ENCODE measurements around the gene TMEM184B. TPM values are rescaled to one million over a fixed set of nuclear protein-coding genes. Genes with fewer than 3 reads are reported as not detected.

The TMEM184B gene
- total and polyA plus RNA-seq, 12 donors, result 20.8 to 51.6 (median 42.3) TPM

DNA sequence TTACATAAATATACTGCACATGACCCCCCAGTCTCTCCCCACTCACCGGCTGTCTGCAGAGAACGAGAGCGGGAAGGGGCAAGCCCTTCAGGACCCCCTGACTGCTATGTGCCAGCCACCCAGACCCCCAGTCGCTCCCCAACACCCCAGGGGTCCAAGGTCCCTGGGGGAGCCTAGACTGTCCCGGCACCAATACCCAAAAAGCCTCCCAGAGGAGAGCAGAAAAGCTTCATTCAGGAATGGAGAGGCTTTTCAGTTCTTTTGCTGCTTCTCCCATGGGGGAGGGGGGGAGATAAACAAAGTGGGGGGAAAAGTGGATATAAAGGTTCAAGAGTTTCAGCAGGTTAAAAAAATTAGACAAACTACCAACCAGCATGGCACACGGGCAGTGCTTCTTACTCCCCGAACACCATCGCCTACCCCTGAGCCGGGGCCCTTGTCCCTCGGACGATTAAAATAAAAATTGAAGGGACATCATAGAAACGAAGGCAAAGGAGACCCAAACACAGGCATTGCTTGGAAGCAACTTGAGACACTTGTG, 43.1 kb upstream of the TMEM184B start:
- Histone ChIP-seq H3K36me3 (peaks cover 0 to 30% (median 4%) of the 10 kb centered on the region in 9 donors), H3K27ac (peak overlapping the region; percentile 96 to 100 (median 99)), H3K9me3 (no peaks in the 10 kb centered on the region), H3K4me1 (peaks cover 37 to 70% (median 63%) of the 10 kb centered on the region in 9 donors), H3K27me3 (no peaks in the 10 kb centered on the region), H3K4me3 (peak overlapping the region; percentile 75 to 96 (median 88))
- 1 to 5% methylated on average over 12 of the region's 12 CpGs for WGBS, 2 donors
- TF ChIP-seq, protein P1, sequence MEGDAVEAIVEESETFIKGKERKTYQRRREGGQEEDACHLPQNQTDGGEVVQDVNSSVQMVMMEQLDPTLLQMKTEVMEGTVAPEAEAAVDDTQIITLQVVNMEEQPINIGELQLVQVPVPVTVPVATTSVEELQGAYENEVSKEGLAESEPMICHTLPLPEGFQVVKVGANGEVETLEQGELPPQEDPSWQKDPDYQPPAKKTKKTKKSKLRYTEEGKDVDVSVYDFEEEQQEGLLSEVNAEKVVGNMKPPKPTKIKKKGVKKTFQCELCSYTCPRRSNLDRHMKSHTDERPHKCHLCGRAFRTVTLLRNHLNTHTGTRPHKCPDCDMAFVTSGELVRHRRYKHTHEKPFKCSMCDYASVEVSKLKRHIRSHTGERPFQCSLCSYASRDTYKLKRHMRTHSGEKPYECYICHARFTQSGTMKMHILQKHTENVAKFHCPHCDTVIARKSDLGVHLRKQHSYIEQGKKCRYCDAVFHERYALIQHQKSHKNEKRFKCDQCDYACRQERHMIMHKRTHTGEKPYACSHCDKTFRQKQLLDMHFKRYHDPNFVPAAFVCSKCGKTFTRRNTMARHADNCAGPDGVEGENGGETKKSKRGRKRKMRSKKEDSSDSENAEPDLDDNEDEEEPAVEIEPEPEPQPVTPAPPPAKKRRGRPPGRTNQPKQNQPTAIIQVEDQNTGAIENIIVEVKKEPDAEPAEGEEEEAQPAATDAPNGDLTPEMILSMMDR (IDR thresholded peaks at IDR 0.05), result no peak
- intact Hi-C loops (cut with DNase I), result loop anchor here in 5 of 10 donors (2.0 to 10.0 kb wide), 4 partner anchors 43 to 111 kb away; partner anchors contain the start of genes TMEM184B (in 3 of the 5) and MAFF (in 2 of the 5)
- ATAC-seq (peak in 1 of 8 donors; percentile 2), DNase-seq (no peak)

DNA sequence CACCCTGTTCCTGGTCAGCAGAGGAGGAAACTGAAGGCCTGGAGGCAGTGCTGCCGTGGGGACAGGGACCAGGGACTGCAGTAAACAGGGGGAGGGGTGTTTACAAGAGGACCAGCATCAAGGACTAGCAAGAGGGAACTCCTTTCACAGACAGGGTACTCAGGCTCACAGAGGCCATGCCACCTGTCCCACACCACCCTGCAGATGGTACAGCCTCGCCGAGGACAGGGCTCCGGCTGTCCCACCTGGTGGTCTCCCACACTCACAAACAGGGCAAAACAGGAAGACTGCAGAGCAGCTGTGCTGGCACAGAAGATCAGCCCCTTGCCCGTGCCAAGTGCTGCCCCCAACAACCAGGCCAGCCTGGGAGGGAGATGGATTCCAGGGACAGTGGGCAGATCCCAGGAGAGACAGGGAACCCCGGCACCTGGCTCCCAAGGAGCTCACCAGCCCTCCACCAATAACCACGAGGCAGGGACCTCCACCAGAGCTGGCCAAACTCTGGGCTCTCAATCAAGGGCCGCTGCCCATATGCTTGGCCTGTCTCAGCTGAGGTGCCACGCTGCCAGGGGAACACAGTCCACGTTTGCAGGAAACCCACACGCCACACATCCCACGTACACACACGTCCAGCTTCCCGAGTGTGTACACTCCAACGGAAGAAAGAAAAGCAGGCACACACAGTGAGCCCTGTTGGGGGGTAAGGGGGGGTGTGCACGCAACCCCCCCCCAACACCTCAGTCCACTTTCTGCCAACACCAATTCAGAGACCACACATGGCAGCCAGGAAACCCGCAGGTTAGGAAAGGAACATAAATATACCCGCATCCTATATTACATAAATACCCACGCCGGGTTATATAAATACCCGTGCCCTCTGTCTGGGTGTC, 42.4 kb upstream of the TMEM184B start:
- ATAC-seq (peak in 2 of 8 donors; percentile 3), DNase-seq (peak in 1 of 2 donors; percentile 41)
- H3K27ac ChIP-seq, result peak overlapping the region; percentile 96 to 100 (median 99)
- peaks cover 44 to 78% (median 70%) of the 10 kb centered on the region in 9 donors for H3K4me1 ChIP-seq
- TF ChIP-seq, protein P1 (IDR thresholded peaks at IDR 0.05), result no peak
- H3K27me3 ChIP-seq, result no peaks in the 10 kb centered on the region
- peak overlapping the region; percentile 75 to 96 (median 88) for H3K4me3 ChIP-seq
- H3K36me3 ChIP-seq, result peaks cover 0 to 37% (median 4%) of the 10 kb centered on the region in 9 donors
- WGBS, 2 donors, result 7 to 8% methylated on average over 21 of the region's 21 CpGs
- intact Hi-C loops (cut with DNase I), result loop anchor here in 9 of 10 donors (5.0 to 10.0 kb wide), 3 partner anchors 43 to 110 kb away; partner anchors contain the start of genes TMEM184B (in 7 of the 9) and MAFF (in 2 of the 9)
- H3K9me3 ChIP-seq, result no peaks in the 10 kb centered on the region

DNA sequence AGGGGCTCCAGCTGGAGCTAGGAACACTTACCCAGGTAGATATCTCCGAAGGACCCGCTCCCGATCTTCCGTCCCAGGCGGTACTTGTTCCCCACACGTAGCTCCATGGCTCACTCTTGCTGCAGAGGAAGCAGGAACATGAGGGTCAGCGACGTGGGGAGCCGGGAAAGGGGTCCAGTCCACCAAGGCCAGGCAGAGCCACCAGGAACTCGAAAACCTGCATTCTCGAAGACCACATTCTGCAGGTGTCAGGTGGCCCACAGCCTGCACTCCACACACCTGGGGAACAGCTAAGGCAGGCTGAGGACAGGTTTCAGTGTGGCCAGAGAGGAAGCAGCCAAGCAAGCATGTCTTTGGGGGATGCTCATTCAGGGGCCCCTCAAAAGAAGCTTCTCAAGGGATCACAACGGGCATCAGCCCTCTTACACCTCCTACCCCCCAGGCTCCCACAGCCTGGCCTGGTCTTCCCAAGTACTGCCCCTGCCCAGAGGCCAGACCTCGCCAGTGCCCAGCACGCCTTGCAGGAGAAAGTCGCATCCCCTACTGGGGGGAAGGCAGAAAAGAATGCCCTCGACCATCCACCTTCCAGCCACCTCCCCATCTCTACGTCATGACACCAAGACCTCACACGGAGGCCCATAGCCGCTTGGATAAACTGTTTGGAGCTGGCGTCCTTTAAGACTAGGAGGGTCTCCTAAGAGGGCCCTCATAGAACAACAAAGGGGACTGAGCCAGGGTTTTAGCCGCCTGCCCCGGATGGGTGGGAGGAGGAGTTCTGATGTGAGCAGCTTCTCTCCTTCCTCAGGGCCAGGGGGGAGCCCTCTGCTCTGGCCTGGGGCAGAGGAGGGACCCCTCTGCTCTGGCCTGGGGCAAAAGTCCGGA, 41.5 kb upstream of the TMEM184B start:
- H3K27me3 ChIP-seq, result no peaks in the 10 kb centered on the region
- 33 to 38% methylated on average over 23 of the region's 23 CpGs for WGBS, 2 donors
- ATAC-seq, result peak in 2 of 8 donors; percentile 5 to 10
- no peaks in the 10 kb centered on the region for H3K9me3 ChIP-seq
- peak overlapping the region; percentile 96 to 100 (median 99) for H3K27ac ChIP-seq
- TF ChIP-seq, protein P1 (IDR thresholded peaks at IDR 0.05), result no peak
- peak overlapping the region in 9 of 10 donors; percentile 75 to 96 (median 89) for H3K4me3 ChIP-seq
- peaks cover 0 to 43% (median 8%) of the 10 kb centered on the region in 9 donors for H3K36me3 ChIP-seq
- DNase-seq, result peak in 1 of 2 donors; percentile 27
- intact Hi-C loops (cut with DNase I), result loop anchor here in 8 of 10 donors (5.0 to 10.0 kb wide), 3 partner anchors 42 to 109 kb away; partner anchors contain the start of genes TMEM184B (in 5 of the 8) and MAFF (in 2 of the 8)
- H3K4me1 ChIP-seq, result peaks cover 50 to 86% (median 78%) of the 10 kb centered on the region in 9 donors
